ENCODE data around the gene ULK1. TPM values are rescaled to one million over a fixed set of nuclear protein-coding genes. Genes with fewer than 3 reads are reported as not detected.

The ULK1 gene
- total RNA-seq, 1 donor from 2014 or later = 33.1 TPM

DNA sequence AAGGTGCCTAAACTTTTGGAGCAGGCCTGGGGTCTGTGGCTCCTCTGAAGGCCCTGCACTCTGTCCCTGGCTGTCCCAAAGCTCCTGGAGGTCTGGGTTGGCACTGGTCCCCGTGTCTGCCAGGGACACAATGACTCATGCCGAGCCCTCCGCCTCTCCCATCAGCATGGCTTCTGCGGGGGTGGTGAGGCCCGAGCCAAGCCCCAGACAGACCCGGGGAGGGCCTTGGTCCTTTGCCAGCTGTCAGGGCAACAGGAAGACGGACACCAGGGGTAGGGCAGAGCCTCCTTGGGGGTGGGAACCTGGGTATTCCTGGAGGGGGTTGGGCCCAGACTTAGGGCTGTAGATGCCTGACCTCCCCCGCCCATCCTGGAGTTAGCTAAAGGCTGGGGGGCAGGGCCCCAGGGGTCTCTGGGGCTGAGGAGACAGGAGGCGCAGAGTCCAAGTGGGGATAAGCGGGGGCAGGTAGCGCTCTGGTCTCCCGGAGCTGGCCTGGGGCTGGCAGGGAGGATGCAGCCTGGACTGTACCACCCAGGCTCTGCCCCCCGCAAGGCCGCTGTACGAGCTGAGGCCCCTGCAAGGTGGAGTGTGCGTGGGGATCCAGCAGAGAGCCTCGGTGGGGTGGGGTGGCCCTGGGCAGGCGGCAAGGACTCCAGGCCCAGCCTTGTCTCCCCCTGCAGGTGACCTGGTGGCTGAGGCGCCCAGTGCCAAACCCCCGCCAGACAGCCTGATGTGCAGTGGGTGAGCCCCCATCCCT lies 18.3 kb downstream of the ULK1 start:
- no peak overlapping the region for H3K27ac ChIP-seq
- no peak for DNase-seq (ENCODE audit: extremely low spot score in 2 of 2)
- intact Hi-C loops (cut with DNase I) = no loop called here

DNA sequence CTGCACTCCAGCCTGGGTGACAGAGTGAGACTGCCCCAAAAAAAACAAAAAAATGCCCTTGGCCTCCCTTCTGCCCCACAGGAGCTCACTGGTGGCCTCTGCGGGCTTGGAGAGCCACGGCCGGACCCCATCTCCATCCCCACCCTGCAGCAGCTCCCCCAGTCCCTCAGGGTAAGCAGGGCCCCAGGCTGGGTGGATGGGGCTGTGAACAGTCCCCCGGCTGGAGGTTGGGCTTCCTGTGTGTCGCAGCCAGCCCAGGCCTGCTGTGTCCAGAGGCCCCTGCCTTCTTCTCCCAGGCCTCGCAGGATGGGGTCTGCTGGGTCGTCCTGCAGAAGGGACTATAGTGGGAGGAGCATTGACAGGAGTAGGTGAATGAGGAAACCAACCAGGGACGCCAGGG lies 19.2 kb downstream of the ULK1 start:
- no peaks in the 10 kb centered on the region for H3K27me3 ChIP-seq
- intact Hi-C loops (cut with DNase I) = no loop called here
- DNase-seq (ENCODE audit: extremely low spot score in 2 of 2) = no peak
- TF ChIP-seq POLR2AphosphoS5 (IDR thresholded peaks at IDR 0.05; ENCODE audit: insufficient read depth in 1 of 2, low read depth in 1 of 2) (no peak), POLR2A (IDR thresholded peaks at IDR 0.05) (no peak)
- TF ChIP-seq, protein P1, sequence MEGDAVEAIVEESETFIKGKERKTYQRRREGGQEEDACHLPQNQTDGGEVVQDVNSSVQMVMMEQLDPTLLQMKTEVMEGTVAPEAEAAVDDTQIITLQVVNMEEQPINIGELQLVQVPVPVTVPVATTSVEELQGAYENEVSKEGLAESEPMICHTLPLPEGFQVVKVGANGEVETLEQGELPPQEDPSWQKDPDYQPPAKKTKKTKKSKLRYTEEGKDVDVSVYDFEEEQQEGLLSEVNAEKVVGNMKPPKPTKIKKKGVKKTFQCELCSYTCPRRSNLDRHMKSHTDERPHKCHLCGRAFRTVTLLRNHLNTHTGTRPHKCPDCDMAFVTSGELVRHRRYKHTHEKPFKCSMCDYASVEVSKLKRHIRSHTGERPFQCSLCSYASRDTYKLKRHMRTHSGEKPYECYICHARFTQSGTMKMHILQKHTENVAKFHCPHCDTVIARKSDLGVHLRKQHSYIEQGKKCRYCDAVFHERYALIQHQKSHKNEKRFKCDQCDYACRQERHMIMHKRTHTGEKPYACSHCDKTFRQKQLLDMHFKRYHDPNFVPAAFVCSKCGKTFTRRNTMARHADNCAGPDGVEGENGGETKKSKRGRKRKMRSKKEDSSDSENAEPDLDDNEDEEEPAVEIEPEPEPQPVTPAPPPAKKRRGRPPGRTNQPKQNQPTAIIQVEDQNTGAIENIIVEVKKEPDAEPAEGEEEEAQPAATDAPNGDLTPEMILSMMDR (IDR thresholded peaks at IDR 0.05) = no peak
- no peak overlapping the region for H3K4me3 ChIP-seq
- H3K9me3 ChIP-seq = no peaks in the 10 kb centered on the region
- peaks cover 10% of the 10 kb centered on the region for H3K4me1 ChIP-seq
- H3K36me3 ChIP-seq = peaks cover 0 to 88% of the 10 kb centered on the region in 2 donors
- H3K27ac ChIP-seq = no peak overlapping the region

More for the DNA sequence above, 18.3 kb downstream of the ULK1 start:
- no peaks in the 10 kb centered on the region for H3K9me3 ChIP-seq
- no peaks in the 10 kb centered on the region for H3K27me3 ChIP-seq
- peaks cover 0 to 85% of the 10 kb centered on the region in 2 donors for H3K36me3 ChIP-seq
- H3K4me3 ChIP-seq = no peak overlapping the region
- H3K4me1 ChIP-seq = peaks cover 10% of the 10 kb centered on the region
- peak in 1 of 2 donors; percentile 52 for TF ChIP-seq POLR2AphosphoS5 (IDR thresholded peaks at IDR 0.05; ENCODE audit: insufficient read depth in 1 of 2, low read depth in 1 of 2)
- TF ChIP-seq POLR2A (IDR thresholded peaks at IDR 0.05) = no peak
- TF ChIP-seq, protein P1 (IDR thresholded peaks at IDR 0.05) = no peak

DNA sequence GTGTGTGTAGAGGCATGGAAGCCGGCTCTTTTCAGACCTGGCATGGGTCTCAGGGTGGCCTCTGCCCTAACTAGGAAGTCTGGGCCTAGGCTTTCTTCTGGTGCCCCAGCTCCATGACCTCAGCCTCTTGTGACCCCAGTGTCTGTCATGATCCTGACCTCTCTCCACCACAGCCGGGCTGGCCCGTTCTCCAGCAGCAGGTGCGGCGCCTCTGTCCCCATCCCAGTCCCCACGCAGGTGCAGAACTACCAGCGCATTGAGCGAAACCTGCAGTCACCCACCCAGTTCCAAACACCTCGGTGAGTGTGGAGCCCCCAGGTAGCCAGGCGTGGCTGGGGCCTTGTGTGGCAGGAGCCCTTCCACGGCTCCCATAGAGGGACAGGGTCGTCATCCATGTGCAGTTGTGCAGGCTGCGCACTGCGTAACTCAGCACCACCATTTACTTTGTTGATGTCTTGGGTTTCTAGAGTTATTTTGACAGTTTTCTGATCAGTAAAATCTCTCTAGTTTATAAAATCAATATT lies 19.8 kb downstream of the ULK1 start:
- no peaks in the 10 kb centered on the region for H3K27me3 ChIP-seq
- intact Hi-C loops (cut with DNase I) = no loop called here

DNA sequence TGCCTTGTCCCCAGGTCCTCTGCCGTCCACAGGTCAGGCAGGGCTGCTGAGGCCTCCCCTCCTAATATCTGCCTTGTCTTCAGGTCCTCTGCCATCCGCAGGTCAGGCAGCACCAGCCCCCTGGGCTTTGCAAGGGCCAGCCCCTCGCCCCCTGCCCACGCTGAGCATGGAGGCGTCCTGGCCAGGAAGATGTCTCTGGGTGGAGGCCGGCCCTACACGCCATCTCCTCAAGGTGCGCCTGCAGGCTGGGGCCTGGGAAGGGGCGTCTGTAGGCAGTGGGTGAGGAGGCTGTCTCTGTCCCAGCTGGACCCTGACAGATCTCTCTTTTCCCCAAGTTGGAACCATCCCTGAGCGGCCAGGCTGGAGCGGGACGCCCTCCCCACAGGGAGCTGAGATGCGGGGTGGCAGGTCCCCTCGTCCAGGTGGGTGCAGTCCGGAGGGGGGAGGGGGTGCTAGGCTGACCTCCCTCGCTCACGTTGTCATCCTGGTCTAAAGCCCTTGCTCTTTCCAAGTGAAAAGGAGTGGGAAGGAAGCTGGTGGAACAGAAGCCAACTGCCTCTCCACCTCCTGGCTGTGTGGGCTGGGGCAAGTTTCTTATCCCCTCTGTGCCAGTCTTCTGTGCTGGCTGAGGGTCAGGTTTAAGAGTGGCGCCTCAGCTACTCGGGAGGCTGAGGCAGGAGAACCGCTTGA lies 20.7 kb downstream of the ULK1 start:
- Histone ChIP-seq H3K27ac (no peak overlapping the region), H3K36me3 (peaks cover 0 to 87% of the 10 kb centered on the region in 2 donors), H3K4me3 (no peak overlapping the region), H3K27me3 (no peaks in the 10 kb centered on the region), H3K9me3 (no peaks in the 10 kb centered on the region), H3K4me1 (peaks cover 10% of the 10 kb centered on the region)
- intact Hi-C loops (cut with DNase I) = no loop called here
- DNase-seq (ENCODE audit: extremely low spot score in 2 of 2) = no peak
- no peak for TF ChIP-seq POLR2A (IDR thresholded peaks at IDR 0.05)
- no peak for TF ChIP-seq POLR2AphosphoS5 (IDR thresholded peaks at IDR 0.05; ENCODE audit: insufficient read depth in 1 of 2, low read depth in 1 of 2)
- TF ChIP-seq, protein P1 (IDR thresholded peaks at IDR 0.05) = no peak

More for the DNA sequence above, 19.8 kb downstream of the ULK1 start:
- Histone ChIP-seq H3K9me3 (no peaks in the 10 kb centered on the region), H3K4me3 (no peak overlapping the region), H3K36me3 (peaks cover 0 to 87% of the 10 kb centered on the region in 2 donors), H3K27ac (no peak overlapping the region), H3K4me1 (peaks cover 10% of the 10 kb centered on the region)
- TF ChIP-seq, protein P1 (IDR thresholded peaks at IDR 0.05) = no peak
- no peak for TF ChIP-seq POLR2AphosphoS5 (IDR thresholded peaks at IDR 0.05; ENCODE audit: insufficient read depth in 1 of 2, low read depth in 1 of 2)
- no peak for TF ChIP-seq POLR2A (IDR thresholded peaks at IDR 0.05)
- DNase-seq (ENCODE audit: extremely low spot score in 2 of 2) = no peak
